Upper lobe of left lung (tissue), 6 donors: ENCODE measurements around the gene STAT4. TPM values are rescaled to one million over a fixed set of nuclear protein-coding genes. Genes with fewer than 3 reads are reported as not detected.

Experiments
- ATAC-seq, 2 donors: fragments of 200-7000 bp; cut with Tn5 transposase; one replicate each; pipeline ENCODE4 v1.9.1; 2022; ENCODE audit warnings: mild to moderate bottlenecking in 2 of 2, moderate library complexity in 2 of 2; ENCODE audit not compliant: low FRiP score in 2 of 2
- DNase-seq, 2 donors: peaks; one replicate each; pipeline ENCODE4 v3.0.0-alpha.2; 2019 to 2020
- H3K27ac ChIP-seq, 4 donors: fragments of 200-600 bp; sonication (generic); one replicate each; pipeline ENCODE4 v1.5.1; 2016 to 2019
- H3K27me3 ChIP-seq, 4 donors: fragments of 200-600 bp; sonication (generic); one replicate each; pipeline ENCODE4 v1.5.1; 2017 to 2019
- H3K36me3 ChIP-seq, 4 donors: fragments of 200-600 bp; sonication (generic); one replicate each; pipeline ENCODE4 v1.5.1; 2016 to 2019
- H3K4me1 ChIP-seq, 4 donors: fragments of 200-600 bp; sonication (generic); one replicate each; pipeline ENCODE4 v1.5.1; 2018 to 2019
- H3K4me3 ChIP-seq, 4 donors: fragments of 200-600 bp; sonication (generic); one replicate each; pipeline ENCODE4 v1.5.1; 2017 to 2019; ENCODE audit warnings: mild to moderate bottlenecking in 2 of 4, moderate library complexity in 1 of 4
- H3K9me3 ChIP-seq, 4 donors: fragments of 200-600 bp; sonication (generic); one replicate each; pipeline ENCODE4 v1.5.1; 2018 to 2019
- CTCF ChIP-seq, 6 experiments: fragments of 450-650 bp in 4 of 6; fragments of 200-600 bp in 2 of 6; sonication (generic) in 2 of 6; IDR thresholded peaks; one replicate each; pipeline ENCODE4 v1.5.1; 2016 to 2019; ENCODE audit warnings: antibody characterized with exemption in 6 of 6
- EP300 ChIP-seq, 4 donors: sonication (generic); formaldehyde crosslinking; IDR thresholded peaks; one replicate each; pipeline ENCODE4 v1.5.1; 2017; ENCODE audit warnings: antibody characterized with exemption in 4 of 4, control low read depth in 2 of 4
- POLR2A ChIP-seq, 4 donors: fragments of 450-650 bp; IDR thresholded peaks; one replicate each; pipeline ENCODE4 v1.5.1; 2016 to 2017; ENCODE audit warnings: antibody characterized with exemption in 4 of 4, mild to moderate bottlenecking in 2 of 4
- POLR2AphosphoS5 ChIP-seq, 2 donors: sonication (generic); formaldehyde crosslinking; IDR thresholded peaks; one replicate each; pipeline ENCODE4 v1.5.1; 2017; ENCODE audit warnings: antibody characterized with exemption in 2 of 2
- WGBS, 2 donors: methylation state at CpG; one replicate each; pipeline ENCODE4 v1.1.5; 2017 to 2018; 5-methylcytosine and 5-hydroxymethylcytosine counted together
- total RNA-seq, 6 donors: library from RNA; depleted of rRNA in 4 of 6; stranded (reverse); fragments of >200 nt in 4 of 6; gene quantifications; one replicate each; pipeline versions ENCODE4 v1.1.0 to v1.2.1, GENCODE V29; 2016 to 2021
- donor health status: DM: no; HTN: no; CAD: no; lungs with moderate emphysema.
- donor health status: DM: no; HTN: yes; CAD: no; lungs with severe emphysema.

Gene STAT4
- total RNA-seq, 6 donors from 2014 or later: 3.6 to 11.9 (median 6.0) TPM

- H3K27ac ChIP-seq: no peak overlapping the region
- no peaks in the 10 kb centered on the region for H3K27me3 ChIP-seq
- ATAC-seq (no peak), DNase-seq (no peak)
- no peaks in the 10 kb centered on the region for H3K4me1 ChIP-seq
- no peaks in the 10 kb centered on the region for H3K36me3 ChIP-seq
- H3K9me3 ChIP-seq: peaks cover 0 to 2% (median 0%) of the 10 kb centered on the region in 4 donors
- H3K4me3 ChIP-seq: no peak overlapping the region
- 96 to 97% methylated on average over 2 of the region's 2 CpGs for WGBS, 2 donors
- no peak for TF ChIP-seq POLR2AphosphoS5 (IDR thresholded peaks at IDR 0.05)
- no peak for TF ChIP-seq CTCF (IDR thresholded peaks at IDR 0.05)
- no peak for TF ChIP-seq EP300 (IDR thresholded peaks at IDR 0.05)
- no peak for TF ChIP-seq POLR2A (IDR thresholded peaks at IDR 0.05)
These were observed 63.5 kb downstream of the STAT4 start for GRCh38 chr2:191087311-191087710.

GRCh38 chr2:191086706-191087105 lies 64.1 kb downstream of the STAT4 start:
- TF ChIP-seq POLR2AphosphoS5 (IDR thresholded peaks at IDR 0.05) (no peak), POLR2A (IDR thresholded peaks at IDR 0.05) (no peak)
- H3K4me3 ChIP-seq: no peak overlapping the region
- H3K9me3 ChIP-seq: peaks cover 0 to 2% (median 0%) of the 10 kb centered on the region in 4 donors
- no peaks in the 10 kb centered on the region for H3K4me1 ChIP-seq
- H3K27me3 ChIP-seq: no peaks in the 10 kb centered on the region
- DNase-seq (no peak), ATAC-seq (no peak)
- H3K27ac ChIP-seq: no peak overlapping the region
- no peaks in the 10 kb centered on the region for H3K36me3 ChIP-seq

GRCh38 chr2:191083540-191083939 lies 67.3 kb downstream of the STAT4 start:
- TF ChIP-seq CTCF (IDR thresholded peaks at IDR 0.05) (no peak), POLR2A (IDR thresholded peaks at IDR 0.05) (no peak), POLR2AphosphoS5 (IDR thresholded peaks at IDR 0.05) (no peak)
- ATAC-seq (no peak), DNase-seq (no peak)
- Histone ChIP-seq H3K36me3 (no peaks in the 10 kb centered on the region), H3K27ac (no peak overlapping the region), H3K4me3 (no peak overlapping the region), H3K4me1 (no peaks in the 10 kb centered on the region), H3K27me3 (no peaks in the 10 kb centered on the region), H3K9me3 (peaks cover 0 to 2% (median 0%) of the 10 kb centered on the region in 4 donors)
- 93 to 94% methylated on average over 3 of the region's 3 CpGs for WGBS, 2 donors

- Histone ChIP-seq H3K27ac (no peak overlapping the region), H3K4me1 (no peaks in the 10 kb centered on the region), H3K9me3 (peaks cover 0 to 2% (median 0%) of the 10 kb centered on the region in 4 donors), H3K36me3 (no peaks in the 10 kb centered on the region), H3K27me3 (no peaks in the 10 kb centered on the region), H3K4me3 (no peak overlapping the region)
- ATAC-seq (no peak), DNase-seq (no peak)
- 73 to 77% methylated on average over 2 of the region's 2 CpGs for WGBS, 2 donors
- TF ChIP-seq POLR2A (IDR thresholded peaks at IDR 0.05) (no peak), POLR2AphosphoS5 (IDR thresholded peaks at IDR 0.05) (no peak), EP300 (IDR thresholded peaks at IDR 0.05) (no peak), CTCF (IDR thresholded peaks at IDR 0.05) (no peak)
These were observed 68.5 kb downstream of the STAT4 start for GRCh38 chr2:191082321-191082720.

- H3K4me3 ChIP-seq: no peak overlapping the region
- no peak overlapping the region for H3K27ac ChIP-seq
- no peak for ATAC-seq
- H3K27me3 ChIP-seq: no peaks in the 10 kb centered on the region
- peaks cover 0 to 2% (median 0%) of the 10 kb centered on the region in 4 donors for H3K9me3 ChIP-seq
- no peak for TF ChIP-seq CTCF (IDR thresholded peaks at IDR 0.05)
- no peak for TF ChIP-seq EP300 (IDR thresholded peaks at IDR 0.05)
- TF ChIP-seq POLR2A (IDR thresholded peaks at IDR 0.05): no peak
- TF ChIP-seq POLR2AphosphoS5 (IDR thresholded peaks at IDR 0.05): no peak
- no peaks in the 10 kb centered on the region for H3K36me3 ChIP-seq
- no peaks in the 10 kb centered on the region for H3K4me1 ChIP-seq
- DNase-seq: no peak
- WGBS, 2 donors: 50 to 85% methylated on average over 3 of the region's 3 CpGs
These were observed 69.2 kb downstream of the STAT4 start for GRCh38 chr2:191081411-191082155.
